ENCODE measurements around the gene EPG5. TPM values are rescaled to one million over a fixed set of nuclear protein-coding genes. Genes with fewer than 3 reads are reported as not detected.

The EPG5 gene
- total RNA-seq, 1 donor: 94.8 TPM

DNA sequence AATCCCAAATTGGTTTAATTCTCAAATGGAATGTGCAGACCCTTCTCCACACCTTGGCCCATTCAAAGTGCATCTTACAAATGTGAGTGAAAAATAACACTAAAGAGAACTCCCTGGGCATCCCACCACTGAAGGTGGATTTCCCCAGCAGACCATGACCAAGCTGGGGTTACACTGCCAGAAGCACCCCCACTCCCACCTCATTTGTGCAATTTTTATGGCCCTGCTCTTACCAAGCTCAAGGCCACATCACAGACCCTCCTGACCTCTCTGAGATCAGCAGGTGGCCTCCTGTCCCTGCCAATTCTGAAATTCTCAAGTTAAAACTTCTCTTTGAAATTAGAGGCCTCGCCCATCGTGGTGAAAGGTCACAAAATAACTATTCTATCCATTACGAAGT is 120.0 kb downstream of the EPG5 start:
- H3K27ac ChIP-seq (ENCODE audit: low read depth, low read length): no peak overlapping the region
- H4K20me1 ChIP-seq (ENCODE audit: insufficient read depth, low read length): no peaks in the 10 kb centered on the region
- H3K4me2 ChIP-seq (ENCODE audit: insufficient read depth, low read length): no peak overlapping the region
- H3K79me2 ChIP-seq (ENCODE audit: insufficient read depth, low read length): no peaks in the 10 kb centered on the region
- no peak overlapping the region for H3K4me3 ChIP-seq (ENCODE audit: insufficient read depth, low read length)
- H3K36me3 ChIP-seq (ENCODE audit: insufficient read depth, low read length): peaks cover 41% of the 10 kb centered on the region
- H3K4me1 ChIP-seq (ENCODE audit: insufficient read depth, low read length): peaks cover 4% of the 10 kb centered on the region
- no peaks in the 10 kb centered on the region for H3K27me3 ChIP-seq (ENCODE audit: insufficient read depth, low read length)
- DNase-seq (ENCODE audit: insufficient read length, low spot score, missing footprints): no peak
- H3K9me3 ChIP-seq (ENCODE audit: low read depth, low read length): no peaks in the 10 kb centered on the region
- TF ChIP-seq, protein P1, sequence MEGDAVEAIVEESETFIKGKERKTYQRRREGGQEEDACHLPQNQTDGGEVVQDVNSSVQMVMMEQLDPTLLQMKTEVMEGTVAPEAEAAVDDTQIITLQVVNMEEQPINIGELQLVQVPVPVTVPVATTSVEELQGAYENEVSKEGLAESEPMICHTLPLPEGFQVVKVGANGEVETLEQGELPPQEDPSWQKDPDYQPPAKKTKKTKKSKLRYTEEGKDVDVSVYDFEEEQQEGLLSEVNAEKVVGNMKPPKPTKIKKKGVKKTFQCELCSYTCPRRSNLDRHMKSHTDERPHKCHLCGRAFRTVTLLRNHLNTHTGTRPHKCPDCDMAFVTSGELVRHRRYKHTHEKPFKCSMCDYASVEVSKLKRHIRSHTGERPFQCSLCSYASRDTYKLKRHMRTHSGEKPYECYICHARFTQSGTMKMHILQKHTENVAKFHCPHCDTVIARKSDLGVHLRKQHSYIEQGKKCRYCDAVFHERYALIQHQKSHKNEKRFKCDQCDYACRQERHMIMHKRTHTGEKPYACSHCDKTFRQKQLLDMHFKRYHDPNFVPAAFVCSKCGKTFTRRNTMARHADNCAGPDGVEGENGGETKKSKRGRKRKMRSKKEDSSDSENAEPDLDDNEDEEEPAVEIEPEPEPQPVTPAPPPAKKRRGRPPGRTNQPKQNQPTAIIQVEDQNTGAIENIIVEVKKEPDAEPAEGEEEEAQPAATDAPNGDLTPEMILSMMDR (IDR thresholded peaks at IDR 0.05; ENCODE audit: extremely low read depth, low read depth, low read length): no peak
- no peak overlapping the region for H2AFZ ChIP-seq (ENCODE audit: low read length)

DNA sequence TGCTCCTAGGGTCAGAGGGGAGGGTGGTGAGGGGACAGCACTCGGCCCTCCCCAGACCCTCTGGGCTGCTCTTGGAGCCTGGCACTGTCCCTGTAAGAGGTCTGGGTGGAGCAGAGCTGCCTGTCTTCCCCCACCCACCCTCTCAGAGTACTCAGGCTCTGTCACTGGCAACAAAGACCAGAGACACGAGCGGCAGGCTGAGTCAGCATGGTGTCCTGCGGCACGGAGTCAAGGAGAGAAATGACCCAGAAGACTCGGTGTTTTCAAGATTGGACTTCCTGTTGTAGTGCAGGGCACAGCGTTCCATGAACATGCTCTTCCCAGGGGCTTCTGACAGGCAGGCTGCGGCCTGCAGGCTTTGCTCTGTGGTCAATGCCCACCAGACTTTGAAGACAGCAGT is 121.7 kb downstream of the EPG5 start:
- H3K36me3 ChIP-seq (ENCODE audit: insufficient read depth, low read length): peaks cover 25% of the 10 kb centered on the region
- H3K27ac ChIP-seq (ENCODE audit: low read depth, low read length): no peak overlapping the region
- no peaks in the 10 kb centered on the region for H3K27me3 ChIP-seq (ENCODE audit: insufficient read depth, low read length)
- peaks cover 4% of the 10 kb centered on the region for H3K4me1 ChIP-seq (ENCODE audit: insufficient read depth, low read length)
- H3K4me3 ChIP-seq (ENCODE audit: insufficient read depth, low read length): no peak overlapping the region
- no peak overlapping the region for H2AFZ ChIP-seq (ENCODE audit: low read length)
- no peak for DNase-seq (ENCODE audit: insufficient read length, low spot score, missing footprints)
- H3K4me2 ChIP-seq (ENCODE audit: insufficient read depth, low read length): no peak overlapping the region
- no peaks in the 10 kb centered on the region for H3K79me2 ChIP-seq (ENCODE audit: insufficient read depth, low read length)
- TF ChIP-seq, protein P1 (IDR thresholded peaks at IDR 0.05; ENCODE audit: extremely low read depth, low read depth, low read length): no peak
- no peaks in the 10 kb centered on the region for H3K9me3 ChIP-seq (ENCODE audit: low read depth, low read length)
- no peaks in the 10 kb centered on the region for H4K20me1 ChIP-seq (ENCODE audit: insufficient read depth, low read length)

DNA sequence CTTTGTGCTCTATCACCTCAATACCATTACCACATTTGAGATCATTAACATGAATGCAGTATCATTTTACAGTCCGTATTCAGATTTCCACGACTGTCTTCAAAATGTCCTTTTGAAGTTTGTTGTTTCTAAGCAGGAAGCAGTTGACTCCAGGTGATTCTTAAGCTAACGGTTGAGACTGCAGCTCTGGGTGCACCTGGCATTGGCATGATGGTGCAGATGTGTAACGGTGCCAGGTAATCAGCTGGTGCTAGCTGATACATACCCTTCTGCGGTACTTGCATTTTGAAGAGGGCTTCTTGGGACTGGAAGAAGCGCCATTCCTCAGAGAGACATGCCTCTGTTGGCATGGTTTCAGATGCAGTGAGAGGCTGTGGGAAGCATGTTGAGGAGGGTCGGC is 122.2 kb downstream of the EPG5 start:
- Histone ChIP-seq H3K79me2 (ENCODE audit: insufficient read depth, low read length) (no peaks in the 10 kb centered on the region), H3K4me3 (ENCODE audit: insufficient read depth, low read length) (no peak overlapping the region), H3K4me2 (ENCODE audit: insufficient read depth, low read length) (no peak overlapping the region), H3K36me3 (ENCODE audit: insufficient read depth, low read length) (peaks cover 20% of the 10 kb centered on the region), H3K4me1 (ENCODE audit: insufficient read depth, low read length) (peaks cover 8% of the 10 kb centered on the region), H3K9me3 (ENCODE audit: low read depth, low read length) (no peaks in the 10 kb centered on the region), H2AFZ (ENCODE audit: low read length) (no peak overlapping the region), H3K27ac (ENCODE audit: low read depth, low read length) (no peak overlapping the region), H3K27me3 (ENCODE audit: insufficient read depth, low read length) (no peaks in the 10 kb centered on the region), H4K20me1 (ENCODE audit: insufficient read depth, low read length) (no peaks in the 10 kb centered on the region)
- TF ChIP-seq, protein P1 (IDR thresholded peaks at IDR 0.05; ENCODE audit: extremely low read depth, low read depth, low read length): no peak
- DNase-seq (ENCODE audit: insufficient read length, low spot score, missing footprints): no peak

- no peaks in the 10 kb centered on the region for H4K20me1 ChIP-seq (ENCODE audit: insufficient read depth, low read length)
- TF ChIP-seq, protein P1 (IDR thresholded peaks at IDR 0.05; ENCODE audit: extremely low read depth, low read depth, low read length): no peak
- no peak overlapping the region for H3K4me2 ChIP-seq (ENCODE audit: insufficient read depth, low read length)
- no peak overlapping the region for H3K27ac ChIP-seq (ENCODE audit: low read depth, low read length)
- peaks cover 12% of the 10 kb centered on the region for H3K4me1 ChIP-seq (ENCODE audit: insufficient read depth, low read length)
- DNase-seq (ENCODE audit: insufficient read length, low spot score, missing footprints): no peak
- no peaks in the 10 kb centered on the region for H3K27me3 ChIP-seq (ENCODE audit: insufficient read depth, low read length)
- no peaks in the 10 kb centered on the region for H3K79me2 ChIP-seq (ENCODE audit: insufficient read depth, low read length)
- H3K36me3 ChIP-seq (ENCODE audit: insufficient read depth, low read length): peaks cover 3% of the 10 kb centered on the region
- H2AFZ ChIP-seq (ENCODE audit: low read length): no peak overlapping the region
- no peak overlapping the region for H3K4me3 ChIP-seq (ENCODE audit: insufficient read depth, low read length)
- no peaks in the 10 kb centered on the region for H3K9me3 ChIP-seq (ENCODE audit: low read depth, low read length)
Observed at GRCh38 chr18:45843019-45843418, 124.1 kb downstream of the EPG5 start.
